Lung (tissue), 12 donors: Measurements from ENCODE around the gene SAMD4A. TPM values are rescaled to one million over a fixed set of nuclear protein-coding genes. Genes with fewer than 3 reads are reported as not detected.
A peak's percentile ranks its signal among the peaks of the same experiment; 100 is the strongest.

ENCODE experiments used
- ATAC-seq: fragments of 200-7000 bp; cut with Tn5 transposase; one replicate; pipeline ENCODE4 v1.9.1; 2020; ENCODE audit warnings: moderate number of reproducible peaks; ENCODE audit not compliant: insufficient read depth, low FRiP score
- DNase-seq, 3 donors: peaks; one replicate each; pipeline ENCODE4 v3.0.0-alpha.2; 2013 to 2017
- H3K27ac ChIP-seq, 2 donors: one replicate each; pipeline ENCODE4 v1.5.1; 2013; ENCODE audit warnings: mild to moderate bottlenecking in 2 of 2, moderate library complexity in 2 of 2, control low read depth in 1 of 2, inconsistent platforms in 1 of 2, low read depth in 1 of 2, low read length in 1 of 2
- H3K27me3 ChIP-seq, 3 donors: one replicate each; pipeline ENCODE4 v1.5.1; 2013; ENCODE audit warnings: low read length in 2 of 3; ENCODE audit not compliant: control insufficient read depth in 3 of 3, insufficient read depth in 3 of 3
- H3K36me3 ChIP-seq, 4 donors: one replicate each; pipeline ENCODE4 v1.5.1; 2013; ENCODE audit warnings: low read length in 4 of 4, mild to moderate bottlenecking in 1 of 4, moderate library complexity in 1 of 4; ENCODE audit not compliant: control insufficient read depth in 4 of 4, insufficient read depth in 4 of 4
- H3K4me1 ChIP-seq, 5 donors: one replicate each; pipeline ENCODE4 v1.5.1; 2013; ENCODE audit warnings: low read length in 5 of 5, mild to moderate bottlenecking in 2 of 5, moderate library complexity in 1 of 5; ENCODE audit not compliant: control insufficient read depth in 5 of 5, insufficient read depth in 5 of 5
- H3K4me3 ChIP-seq: one replicate; pipeline ENCODE4 v1.5.1; 2013; ENCODE audit warnings: mild to moderate bottlenecking, control low read depth, moderate library complexity
- H3K9ac ChIP-seq, 2 donors: one replicate each; pipeline ENCODE4 v1.5.1; 2013; ENCODE audit warnings: low read length in 2 of 2, control low read depth in 1 of 2; ENCODE audit not compliant: insufficient read depth in 1 of 2
- H3K9me3 ChIP-seq, 4 donors: one replicate each; pipeline ENCODE4 v1.5.1; 2013; ENCODE audit warnings: low read length in 3 of 4, mild to moderate bottlenecking in 1 of 4, moderate library complexity in 1 of 4; ENCODE audit not compliant: control insufficient read depth in 4 of 4, insufficient read depth in 3 of 4
- CTCF ChIP-seq: IDR thresholded peaks from 2 replicates; pipeline ENCODE4 v1.5.1; 2012; ENCODE audit warnings: mild to moderate bottlenecking; ENCODE audit errors: control extremely low read depth, extremely low read depth
- WGBS, 2 donors: extraction: QIAGEN DNeasy Blood & Tissue Kit; methylation state at CpG; one replicate each; pipeline ENCODE4 v1.1.7; 2013; 5-methylcytosine and 5-hydroxymethylcytosine counted together
- polyA plus RNA-seq, 2 donors: library from polyadenylated mRNA; stranded (reverse); fragments of 200-250 nt; gene quantifications; one replicate each; pipeline ENCODE4 v1.2.1, GENCODE V29; 2013
- total RNA-seq, 2 donors: library from RNA; depleted of rRNA in 1 of 2; stranded (reverse); fragments of >200 nt in 1 of 2; gene quantifications; one replicate each; pipeline ENCODE4 v1.2.1, GENCODE V29; 2014 to 2021
- donor health status: control.
- donor health status: control.
- donor health status: Bipolar disorder and iron deficiency.
- donor health status: healthy.
- donor health status: DM: yes; HTN: yes; CAD: no.

Gene SAMD4A
- total and polyA plus RNA-seq, 4 donors, result 5.8 to 26.6 (median 16.2) TPM

- 87 to 89% methylated on average over 7 of the region's 7 CpGs for WGBS, 2 donors
- TF ChIP-seq CTCF, result no peak
- no peak for ATAC-seq
These were observed 205.5 kb downstream of the SAMD4A start for GRCh38 chr14:54772451-54772881.

DNA sequence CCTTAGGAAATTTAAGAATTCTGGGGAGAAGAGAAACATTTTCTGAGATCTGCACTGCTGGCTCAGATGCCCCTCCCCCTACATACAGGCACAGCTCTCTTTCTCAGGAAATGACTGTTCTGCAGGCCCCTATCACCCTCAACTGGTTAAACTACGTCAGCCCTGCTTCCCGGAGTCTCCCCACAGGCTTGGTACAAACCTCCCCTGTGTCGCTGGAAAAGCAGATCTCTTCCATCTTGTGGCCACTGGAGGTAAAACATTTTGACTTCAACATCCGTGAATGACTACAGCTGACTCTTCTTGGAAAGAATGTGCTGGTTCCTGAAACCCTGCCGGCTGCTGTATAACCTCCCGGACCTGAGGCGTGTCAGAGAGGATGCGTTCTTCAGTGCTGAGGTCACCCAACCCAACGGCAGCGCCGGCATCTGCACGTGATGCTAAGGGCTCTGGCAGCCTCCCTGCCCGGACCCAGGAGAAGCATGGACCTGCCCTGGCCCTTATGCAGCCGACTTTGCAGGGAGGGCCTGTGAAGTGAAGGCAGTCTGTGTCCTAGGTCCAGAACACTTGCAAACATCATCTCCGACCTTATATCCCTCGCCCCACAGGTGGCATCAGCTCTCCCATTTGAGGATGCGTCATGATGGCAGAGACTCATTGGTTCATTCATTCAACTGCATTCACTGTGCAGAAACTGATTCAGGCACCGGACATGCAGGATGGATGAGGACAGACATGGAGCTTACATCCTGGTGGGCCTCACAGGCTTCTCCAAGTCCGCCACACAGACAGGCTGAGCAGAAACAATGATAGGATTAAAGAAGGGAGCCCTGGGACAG, 206.5 kb downstream of the SAMD4A start:
- WGBS, 2 donors, result 20% methylated on average over 19 of the region's 19 CpGs
- TF ChIP-seq CTCF, result peak; percentile 39
- ATAC-seq (peak; percentile 89), DNase-seq (peak; percentile 93 to 95 (median 95))
- Histone ChIP-seq H3K27ac (peak overlapping the region; percentile 82 to 94), H3K27me3 (no peaks in the 10 kb centered on the region), H3K36me3 (peaks cover 0 to 9% (median 0%) of the 10 kb centered on the region in 4 donors), H3K9ac (peak overlapping the region in 1 of 2 donors; percentile 40), H3K4me1 (peaks cover 0 to 15% (median 6%) of the 10 kb centered on the region in 5 donors), H3K9me3 (no peaks in the 10 kb centered on the region), H3K4me3 (no peak overlapping the region)

More at GRCh38 chr14:54772451-54772881, 205.5 kb downstream of the SAMD4A start:
- Histone ChIP-seq H3K4me1 (peaks cover 0 to 15% (median 6%) of the 10 kb centered on the region in 5 donors), H3K4me3 (no peak overlapping the region), H3K27me3 (no peaks in the 10 kb centered on the region), H3K9ac (no peak overlapping the region), H3K9me3 (no peaks in the 10 kb centered on the region), H3K27ac (peak overlapping the region; percentile 82 to 94), H3K36me3 (peaks cover 0 to 11% (median 0%) of the 10 kb centered on the region in 4 donors)
- DNase-seq, result no peak

GRCh38 chr14:54774824-54775223, 207.9 kb downstream of the SAMD4A start:
- no peaks in the 10 kb centered on the region for H3K9me3 ChIP-seq
- 95% methylated on average over 15 of the region's 15 CpGs for WGBS, 2 donors
- DNase-seq (no peak), ATAC-seq (no peak)
- peaks cover 0 to 9% (median 0%) of the 10 kb centered on the region in 4 donors for H3K36me3 ChIP-seq
- H3K27me3 ChIP-seq, result no peaks in the 10 kb centered on the region
- peak overlapping the region in 1 of 2 donors; percentile 74 for H3K27ac ChIP-seq
- H3K4me1 ChIP-seq, result peaks cover 0 to 15% (median 6%) of the 10 kb centered on the region in 5 donors
- no peak for TF ChIP-seq CTCF
- H3K4me3 ChIP-seq, result no peak overlapping the region
- no peak overlapping the region for H3K9ac ChIP-seq
